Myocyte (in vitro differentiated cells): ENCODE results near the gene DLK1. TPM values are rescaled to one million over a fixed set of nuclear protein-coding genes. Genes with fewer than 3 reads are reported as not detected.

Experiments used
- DNase-seq: peaks from one replicate; pipeline ENCODE4 v3.0.0-alpha.2; 2012; ENCODE audit warnings: low read depth
- polyA plus RNA-seq: library from polyadenylated mRNA; unstranded; fragments of >200 nt; gene quantifications from one replicate; pipeline ENCODE4 v1.2.1, GENCODE V29; 2012; ENCODE audit warnings: missing spikeins
- total RNA-seq: library from RNA; depleted of rRNA; stranded (reverse); fragments of >200 nt; gene quantifications from 2 replicates; pipeline ENCODE4 v1.2.3, GENCODE V29; 2014

Gene DLK1
- total RNA-seq: not detected in 2 replicates
- polyA plus RNA-seq: not detected

DNA sequence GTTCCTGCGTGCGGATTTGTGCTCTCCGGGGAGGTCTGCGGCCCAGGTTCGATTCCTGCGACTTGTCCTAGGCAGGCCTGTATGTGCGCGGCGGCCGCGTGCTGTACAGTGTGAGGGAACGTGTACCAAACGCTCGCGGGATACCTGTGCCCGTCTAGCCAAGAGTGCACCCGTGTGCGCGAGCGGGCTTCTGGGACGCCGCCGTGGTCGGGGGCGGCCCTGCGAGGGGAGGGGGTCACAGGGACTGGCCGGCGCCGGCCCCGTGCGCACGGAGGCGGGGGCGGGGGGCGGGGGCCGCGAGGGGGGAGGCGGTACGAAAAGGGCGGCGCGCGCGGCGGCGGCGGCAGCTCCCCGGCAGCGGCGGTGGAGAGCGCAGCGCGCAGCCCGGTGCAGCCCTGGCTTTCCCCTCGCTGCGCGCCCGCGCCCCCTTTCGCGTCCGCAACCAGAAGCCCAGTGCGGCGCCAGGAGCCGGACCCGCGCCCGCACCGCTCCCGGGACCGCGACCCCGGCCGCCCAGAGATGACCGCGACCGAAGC lies at the start of gene DLK1:
Gene DLK1 (plus strand): TSS at position 343 of the 536 bp plus-strand sequence. CDS start 177 bp downstream, at position 520.
- DNase-seq: no peak

DNA sequence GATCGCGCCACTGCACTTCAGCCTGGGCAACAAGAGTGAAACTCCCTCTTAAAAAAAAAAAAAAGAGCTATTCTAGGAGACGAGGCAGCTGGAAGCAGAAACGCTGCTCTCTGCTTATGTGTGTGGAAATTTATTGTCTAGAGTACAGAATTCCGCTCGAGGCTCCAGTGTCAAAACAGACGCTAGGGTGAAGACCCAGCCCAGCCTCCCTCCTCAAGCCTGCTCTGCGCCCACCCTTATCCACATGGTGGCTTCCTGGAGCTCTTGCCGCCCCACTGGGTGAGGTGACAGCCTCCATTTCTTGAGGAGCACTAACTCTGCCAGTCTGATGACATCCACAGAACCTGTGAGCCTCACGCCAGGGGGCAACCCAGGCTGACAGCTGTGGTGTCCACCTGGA lies 49.5 kb upstream of the DLK1 start:
- DNase-seq: no peak

DNA sequence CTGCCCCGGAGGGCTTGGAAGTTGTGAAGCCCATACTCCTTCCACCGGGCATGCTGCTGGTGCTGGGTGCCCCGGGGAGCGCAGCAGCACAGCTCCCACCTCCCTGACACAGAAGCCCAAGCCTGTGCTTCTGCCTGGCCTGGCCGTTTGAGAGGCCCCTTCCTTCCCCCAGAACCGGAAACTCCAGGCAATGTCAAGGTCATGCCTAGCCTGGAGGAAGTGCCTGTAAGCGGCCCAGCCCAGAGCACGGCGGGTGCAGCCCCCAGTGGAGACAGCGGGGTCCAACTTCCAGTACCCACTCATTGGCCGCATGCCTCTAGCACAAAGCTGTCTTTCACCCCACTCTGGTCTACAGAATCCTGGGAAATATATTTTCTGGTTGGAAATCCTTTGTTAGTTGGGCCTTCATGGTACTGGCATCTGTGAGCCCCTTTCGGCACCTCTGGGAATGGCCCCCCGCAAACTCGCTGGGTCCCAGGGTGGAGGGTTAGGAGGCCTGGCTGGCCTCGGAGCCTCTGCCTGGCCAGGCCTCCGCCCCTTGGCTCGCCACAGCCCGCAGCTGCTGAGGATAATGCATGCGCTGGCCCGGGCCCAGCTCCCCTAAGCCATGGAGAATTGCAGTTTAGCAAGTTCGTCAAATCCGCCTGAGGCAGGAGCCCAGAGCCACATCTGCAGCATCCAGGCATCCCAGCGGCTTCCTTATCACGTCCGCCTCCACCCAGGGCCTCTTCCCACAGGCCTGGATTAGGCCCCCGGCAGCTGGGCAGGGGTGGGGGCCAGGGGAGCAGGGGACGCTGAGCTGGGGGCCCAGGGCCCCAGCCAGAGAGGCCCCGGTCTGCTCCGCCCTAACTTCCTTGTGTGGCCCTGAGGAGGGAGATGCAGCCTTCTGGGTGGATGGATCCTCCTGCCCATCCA lies 48.9 kb upstream of the DLK1 start:
- peak; percentile 59 for DNase-seq

DNA sequence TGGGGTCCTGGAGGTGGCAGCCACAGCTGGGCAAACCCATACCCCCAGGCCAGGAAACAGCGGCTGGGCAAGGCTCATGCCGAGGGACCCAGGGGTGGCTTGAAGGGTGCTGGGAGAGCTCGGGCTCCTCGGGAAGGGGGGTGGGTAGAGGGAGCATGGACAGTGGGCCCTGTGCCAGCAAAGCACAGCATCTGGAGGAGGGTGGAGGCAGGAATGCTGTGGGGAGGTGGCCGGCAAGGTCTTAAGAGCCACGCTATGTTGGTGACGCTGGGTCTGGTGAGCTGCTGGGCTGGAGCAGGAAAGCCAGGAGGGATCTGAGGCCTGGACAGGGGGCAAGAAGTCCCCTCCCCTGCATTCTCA lies 48.2 kb upstream of the DLK1 start:
- DNase-seq: no peak

DNA sequence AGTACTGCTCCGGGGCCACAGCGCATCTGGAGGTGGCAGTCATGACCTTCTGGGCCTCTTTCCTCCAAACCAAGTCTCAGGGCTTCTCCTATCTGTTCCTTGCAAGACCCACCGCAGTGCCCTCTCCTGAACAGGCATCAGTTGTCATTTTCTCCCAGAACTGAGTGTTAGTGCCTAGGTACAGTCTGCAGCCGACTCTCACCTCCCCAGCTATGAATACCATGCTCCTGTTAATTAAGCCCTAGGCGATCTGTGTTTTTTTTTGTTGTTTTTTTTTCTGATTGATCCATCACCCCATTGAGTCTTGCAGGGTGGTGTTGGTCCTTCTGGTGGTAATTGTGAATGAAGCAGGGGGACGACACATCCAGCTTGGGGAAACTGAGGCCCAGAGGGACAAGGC lies 47.5 kb upstream of the DLK1 start:
- no peak for DNase-seq

DNA sequence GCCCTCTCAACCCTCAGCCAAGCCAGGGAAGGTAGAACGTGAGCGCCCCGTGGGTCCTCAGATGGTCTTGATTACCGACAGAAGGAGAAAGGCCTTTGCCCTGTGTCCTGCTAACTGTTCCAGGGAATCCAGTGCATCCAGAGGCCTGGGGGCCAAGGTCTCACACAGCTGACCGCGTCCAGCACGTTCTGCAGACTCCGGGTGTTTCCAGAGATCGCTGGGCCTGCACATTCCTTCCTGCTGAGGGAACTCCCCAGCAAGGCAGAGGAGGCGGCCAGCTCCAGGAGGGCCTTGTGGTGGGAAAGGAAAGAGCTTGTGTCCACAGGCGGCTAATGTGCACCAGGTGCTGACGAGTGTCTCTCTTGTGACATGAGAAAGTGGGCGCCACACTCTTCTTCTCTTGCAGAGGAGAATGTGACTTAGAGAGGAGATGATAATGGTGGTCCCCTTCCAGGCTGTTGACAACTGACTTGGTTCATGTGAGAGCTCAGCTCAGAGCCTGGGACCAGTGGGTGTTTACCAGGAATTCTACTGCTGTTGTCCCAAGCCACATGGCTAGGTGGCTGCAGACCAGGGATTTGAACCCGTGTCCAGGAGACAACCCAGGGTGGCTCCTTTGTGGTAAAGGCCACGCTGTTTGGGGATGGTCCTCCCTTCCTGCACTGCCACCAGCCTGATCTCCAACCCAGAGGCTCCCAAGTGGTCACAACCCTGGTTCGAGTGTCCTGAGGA lies 46.8 kb upstream of the DLK1 start:
- peak; percentile 37 for DNase-seq

DNA sequence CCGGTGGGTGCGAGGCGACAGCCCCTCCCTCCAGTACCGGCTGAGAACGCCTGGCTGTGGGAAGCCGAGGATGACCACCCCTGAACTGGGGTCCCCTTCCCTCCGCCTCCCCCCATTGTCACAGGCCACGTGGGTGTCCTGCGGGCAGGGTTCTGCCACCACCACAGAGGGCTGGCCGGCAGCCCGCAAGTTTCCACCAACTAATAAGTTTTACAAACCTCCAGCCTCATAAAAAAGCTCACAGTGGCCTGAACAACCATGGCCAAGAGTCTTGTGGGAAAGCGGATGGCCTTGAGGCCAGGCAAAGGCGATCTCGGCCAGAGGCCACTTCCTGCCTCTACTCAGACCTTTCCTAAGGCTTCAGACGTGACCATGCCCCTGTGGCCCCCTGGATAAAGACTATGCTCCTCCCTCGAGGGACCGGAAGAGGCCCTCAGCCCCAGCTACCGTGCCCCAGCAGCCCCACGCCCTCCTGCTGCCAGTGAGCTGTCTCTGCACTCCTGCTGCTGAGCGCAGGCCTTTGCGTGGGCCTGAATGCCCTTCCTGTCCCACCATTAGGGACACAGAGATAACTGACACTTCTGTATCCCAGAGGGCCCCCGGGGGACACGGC lies 46.1 kb upstream of the DLK1 start:
- no peak for DNase-seq

DNA sequence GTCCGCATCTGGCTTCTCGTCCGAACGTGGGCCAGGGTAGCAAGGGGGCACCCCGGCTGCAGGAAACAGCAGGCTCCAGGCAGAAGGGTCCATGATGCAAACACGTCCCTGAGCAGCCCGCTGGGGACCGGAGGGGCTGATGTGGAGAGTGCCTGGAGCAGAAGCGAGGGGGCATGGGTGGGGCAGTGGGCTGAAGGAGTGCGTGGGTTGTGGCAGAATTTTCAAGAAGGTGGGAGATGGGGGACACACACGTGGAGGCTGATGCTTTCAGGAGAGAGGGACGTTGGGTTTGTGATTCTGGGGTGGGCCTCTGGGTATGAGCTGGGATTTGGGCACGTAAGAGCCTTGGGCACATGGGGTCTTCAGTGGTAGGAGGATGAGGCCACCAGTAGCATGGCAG lies 45.6 kb upstream of the DLK1 start:
- DNase-seq: no peak

DNA sequence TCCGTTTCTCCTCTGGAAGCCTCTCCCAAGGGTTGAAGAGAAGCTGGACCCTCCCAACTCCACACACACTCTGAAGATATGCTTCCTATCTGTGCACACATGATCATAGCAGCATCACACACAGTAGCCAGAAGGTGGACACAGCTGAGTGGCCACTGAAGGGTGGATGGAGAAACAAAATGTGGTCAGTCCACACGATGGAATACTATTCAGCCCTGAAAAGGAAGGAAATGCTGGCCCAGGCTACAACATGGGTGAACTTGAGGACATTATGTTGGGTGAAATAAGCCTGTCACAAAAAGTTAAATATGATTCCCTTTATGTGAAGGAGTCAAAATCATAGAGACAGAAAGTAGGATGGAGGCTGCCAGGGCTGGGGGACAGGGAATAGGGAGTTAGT lies 43.9 kb upstream of the DLK1 start:
- no peak for DNase-seq

DNA sequence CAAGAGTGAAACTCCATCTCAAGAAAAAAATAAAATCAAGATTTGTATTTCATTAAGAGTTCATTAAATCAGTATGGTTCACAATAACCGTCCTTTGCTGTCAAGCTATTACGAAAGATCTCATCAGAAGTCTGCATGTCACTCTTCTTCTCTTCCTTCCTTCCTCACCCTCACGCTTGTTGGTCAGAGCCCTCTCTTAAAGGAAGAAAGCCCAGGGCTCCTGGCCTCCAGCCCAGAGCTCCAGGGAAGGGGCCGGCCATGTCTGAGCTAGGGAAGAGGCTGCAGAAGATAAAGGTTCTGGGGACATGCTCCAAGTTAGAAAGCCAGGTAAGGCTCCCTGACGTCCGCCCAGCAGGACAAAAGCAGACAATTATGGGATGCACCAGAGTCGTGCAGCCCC lies 43.1 kb upstream of the DLK1 start:
- no peak for DNase-seq

DNA sequence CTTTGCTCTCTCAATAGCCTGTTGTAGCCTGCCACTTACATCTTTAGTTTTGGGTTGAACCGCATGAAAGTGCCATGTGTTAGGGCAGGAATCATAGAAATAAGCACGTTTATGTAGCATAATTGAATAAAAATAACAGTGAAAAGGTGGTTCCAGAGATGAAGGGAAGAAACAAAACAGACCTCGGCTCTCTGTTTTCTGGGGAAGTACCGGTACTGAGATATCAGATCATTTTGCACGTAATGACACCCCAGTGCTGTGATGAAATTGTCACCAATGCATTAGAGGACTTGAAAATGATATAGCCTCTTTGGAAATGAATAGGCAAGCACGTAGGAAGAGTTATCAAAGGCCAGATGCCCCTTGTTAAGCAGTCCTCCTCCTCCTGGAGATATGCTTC lies 42.5 kb upstream of the DLK1 start:
- no peak for DNase-seq

DNA sequence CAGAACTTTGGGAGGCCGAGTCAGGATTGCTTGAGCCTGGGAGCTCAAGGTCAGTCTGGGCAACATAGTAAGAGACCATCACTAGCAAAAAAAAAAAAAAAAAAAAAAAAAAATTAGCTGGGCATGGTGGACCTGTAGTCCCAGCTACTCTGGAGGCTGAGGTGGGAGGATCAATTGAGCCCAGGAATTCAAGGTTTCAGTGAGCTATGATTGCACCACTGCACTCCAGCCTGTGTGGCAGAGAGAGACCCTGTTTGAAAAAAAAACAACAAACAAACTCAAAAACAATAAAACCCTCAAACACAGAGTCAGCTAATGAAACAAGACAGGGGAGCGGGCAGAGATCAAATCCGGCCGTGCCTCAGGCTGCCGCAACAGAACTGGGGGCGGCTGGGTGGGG lies 41.7 kb upstream of the DLK1 start:
- no peak for DNase-seq

DNA sequence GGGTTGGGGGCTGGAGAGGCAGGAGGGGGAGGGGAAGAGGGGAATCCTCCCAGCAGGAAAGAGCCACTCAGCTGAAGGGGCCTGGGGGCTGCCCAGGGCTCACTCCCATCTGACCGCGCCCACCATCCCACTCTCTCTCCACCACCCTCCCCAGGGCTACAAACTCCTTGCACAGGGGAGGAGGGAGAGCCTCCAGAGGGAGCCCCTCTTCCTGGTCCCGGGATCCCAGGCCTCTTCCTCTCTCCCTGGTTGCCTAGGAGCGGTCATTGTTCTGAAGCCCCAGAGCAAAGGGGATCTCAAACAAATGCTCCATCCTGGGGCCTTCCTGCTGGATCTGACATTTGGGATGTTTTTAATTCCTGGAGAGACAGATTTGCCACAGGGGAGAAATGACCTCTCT lies 39.8 kb upstream of the DLK1 start:
- DNase-seq: no peak

DNA sequence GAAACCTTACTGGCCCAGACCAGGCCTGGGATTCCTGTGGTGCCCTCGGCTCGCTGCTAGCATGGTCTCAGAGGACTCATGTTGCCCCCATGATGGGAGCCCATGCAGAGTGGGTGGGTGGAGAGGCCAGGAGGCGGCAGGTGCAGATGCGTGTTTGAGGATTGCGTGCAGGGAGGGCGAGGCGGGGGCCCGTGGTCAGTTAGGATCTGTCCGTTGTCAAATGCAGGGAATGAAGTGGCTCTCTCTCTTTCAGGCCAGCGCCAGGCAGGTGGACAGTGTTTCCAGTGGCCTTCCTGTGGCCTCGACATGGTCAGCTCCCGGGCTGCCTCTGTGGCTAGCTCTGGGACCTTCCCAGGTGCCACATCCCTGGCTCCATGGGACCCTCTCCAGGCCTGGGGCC lies 39.3 kb upstream of the DLK1 start:
- no peak for DNase-seq

DNA sequence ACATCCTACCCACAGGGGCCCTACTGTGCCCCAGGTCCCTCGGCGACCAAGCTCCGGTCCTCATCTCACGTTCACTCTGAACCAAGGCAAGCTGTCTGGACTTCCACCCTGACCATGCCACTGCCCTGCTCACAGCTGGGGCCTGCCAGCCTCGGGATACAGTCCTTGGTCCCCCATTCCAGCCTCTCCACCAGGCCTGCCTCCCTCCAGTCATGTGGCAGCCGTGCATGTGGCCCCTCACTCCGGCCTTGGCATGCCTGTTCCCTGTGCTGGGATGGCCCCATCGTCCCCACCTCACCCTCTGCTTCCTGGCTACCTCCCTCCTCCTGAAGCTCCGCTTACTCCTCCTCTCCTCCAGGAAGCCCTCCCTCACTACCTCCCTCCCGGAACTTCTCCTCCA lies 38.6 kb upstream of the DLK1 start:
- DNase-seq: no peak

DNA sequence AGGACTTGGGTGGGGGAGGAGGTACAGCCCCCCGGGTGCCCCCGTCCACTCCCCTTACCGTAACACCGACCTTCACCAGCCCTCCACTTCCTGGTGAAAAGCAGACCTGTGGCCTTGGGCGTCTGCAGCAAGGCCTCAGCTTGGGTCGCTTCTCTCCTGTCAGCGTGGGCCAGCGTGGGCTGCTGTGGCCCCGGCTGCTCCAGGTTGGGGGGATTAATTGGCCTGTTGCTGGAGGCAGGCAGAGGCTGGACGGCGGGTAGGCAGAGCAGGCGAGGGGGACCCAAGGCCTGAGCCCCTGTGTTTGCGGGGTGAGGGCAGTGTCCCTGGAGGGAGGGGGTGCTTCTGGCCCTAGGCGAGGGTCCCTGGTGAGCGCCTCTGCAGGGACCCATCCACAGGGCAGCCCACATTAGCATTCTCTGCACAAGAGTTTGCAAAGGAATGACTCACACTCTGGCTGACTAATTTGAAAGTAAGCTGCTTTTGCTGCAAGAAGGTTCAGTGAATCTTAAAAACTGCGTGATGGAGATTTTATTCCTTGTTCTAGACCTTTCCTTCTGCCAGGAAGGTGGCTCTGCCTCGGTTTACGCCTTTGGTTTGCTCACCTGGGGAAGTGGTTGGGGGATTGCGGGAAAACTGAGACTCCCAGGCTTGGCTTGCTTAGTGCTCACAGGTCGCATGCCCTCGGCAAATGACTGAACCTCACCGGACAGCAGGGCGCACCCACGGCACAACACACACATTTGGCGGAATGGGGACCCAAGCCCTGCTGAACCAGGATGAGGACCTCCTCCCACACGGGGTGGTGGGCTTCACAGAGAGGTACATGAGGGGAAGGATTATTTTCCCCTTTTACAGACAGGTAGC lies 37.9 kb upstream of the DLK1 start:
- peak; percentile 35 for DNase-seq

DNA sequence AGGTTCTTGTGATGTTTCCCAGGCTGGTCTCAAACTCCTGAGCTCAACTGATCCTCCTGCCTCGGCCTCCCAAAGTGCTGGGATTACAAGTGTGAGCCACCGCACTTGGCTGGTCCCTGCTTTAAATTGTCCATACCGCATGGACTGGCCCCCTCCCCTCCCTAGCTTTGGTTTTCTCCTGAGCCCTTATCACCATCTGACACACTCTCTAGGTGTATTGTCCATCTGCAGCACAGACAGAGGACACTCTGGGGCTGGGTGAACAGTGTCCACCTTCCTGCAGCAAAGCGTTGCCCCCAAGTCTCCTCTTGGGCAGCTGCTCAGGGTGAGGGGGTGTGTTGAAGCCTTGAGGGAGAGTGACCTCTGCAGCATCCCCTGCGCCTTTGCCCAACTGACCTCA lies 36.0 kb upstream of the DLK1 start:
- no peak for DNase-seq

DNA sequence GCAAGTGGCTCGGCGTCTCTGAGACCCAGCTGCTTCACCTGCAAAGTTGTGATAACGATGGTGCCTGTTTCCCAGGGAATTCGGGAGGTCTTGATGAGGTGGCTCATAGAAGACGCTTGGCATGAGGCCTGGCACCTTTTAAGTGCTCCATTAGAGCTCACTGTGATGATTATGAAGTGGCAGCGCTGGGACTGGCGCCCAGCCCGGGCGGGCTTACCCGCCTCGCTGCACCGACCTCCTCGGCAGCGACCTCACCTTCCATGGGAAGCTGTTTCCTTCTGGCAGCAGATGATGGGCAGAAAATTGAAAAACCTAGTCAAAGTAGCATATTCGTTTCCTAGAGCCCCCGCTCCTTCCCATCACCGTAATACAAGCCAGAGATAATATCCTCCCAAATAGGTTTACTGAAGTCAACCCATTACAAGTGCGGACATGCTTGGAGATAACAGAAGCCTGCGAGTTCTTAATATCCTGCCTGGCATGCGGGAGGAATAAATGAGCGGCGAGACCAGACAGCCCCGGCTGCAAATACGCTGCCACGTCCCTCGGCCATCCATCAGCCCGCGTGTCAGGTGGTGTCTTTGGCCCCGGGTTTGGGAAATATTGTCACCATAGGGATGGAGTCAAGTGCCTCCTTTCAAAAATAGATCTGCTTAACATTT lies 35.2 kb upstream of the DLK1 start:
- DNase-seq: no peak

DNA sequence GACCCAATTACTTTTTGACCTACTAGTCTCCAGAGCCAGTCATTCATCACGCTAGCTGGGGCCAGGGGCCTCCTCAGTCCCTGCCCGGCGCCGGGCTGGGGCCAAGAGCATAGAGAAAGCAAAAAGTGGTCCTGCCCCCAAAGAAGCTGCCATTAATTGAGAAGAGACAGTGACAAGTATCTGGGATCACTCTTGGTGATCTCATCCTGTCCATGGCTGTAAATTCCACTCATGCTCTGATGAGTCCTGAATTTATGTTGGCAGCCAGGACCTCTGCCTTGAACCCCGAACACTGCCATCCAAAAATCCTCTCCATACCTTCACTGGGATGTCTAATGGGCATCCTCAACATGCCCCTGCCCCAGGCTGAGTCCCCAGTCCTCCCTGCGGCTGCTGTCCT lies 34.4 kb upstream of the DLK1 start:
- no peak for DNase-seq

DNA sequence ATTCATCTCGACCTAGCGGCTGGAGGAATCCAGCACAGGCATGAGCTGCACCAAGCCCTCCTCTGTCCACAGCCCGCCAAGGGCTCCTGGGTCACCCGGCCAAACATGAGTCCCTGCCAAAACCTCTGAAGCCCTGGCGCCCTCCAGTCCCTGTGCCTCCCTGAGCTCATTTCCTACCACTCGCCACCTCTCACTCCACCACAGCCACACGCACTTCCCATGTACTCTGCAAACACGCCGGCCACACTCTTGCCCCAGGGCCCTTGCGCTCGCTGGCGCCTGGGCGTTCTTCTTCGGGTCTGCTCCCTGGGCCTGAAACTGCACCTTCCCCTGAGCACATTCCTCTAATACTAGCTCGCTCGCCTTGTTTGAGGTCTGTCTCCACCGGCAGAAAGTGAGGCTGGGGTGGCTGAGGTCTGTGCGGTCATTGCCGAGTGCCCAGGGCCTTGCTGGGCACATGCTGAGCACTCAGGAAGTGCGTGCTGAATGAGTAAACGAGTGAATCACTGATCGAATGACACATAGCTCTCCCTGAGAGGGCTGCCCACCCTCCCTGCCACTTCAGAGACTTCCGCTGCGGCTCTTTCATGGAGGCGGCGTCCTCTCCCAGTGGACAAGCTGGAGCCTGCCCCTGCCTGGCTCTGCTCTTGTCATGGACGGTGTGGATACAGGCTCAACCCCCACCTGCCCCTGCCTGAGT lies 33.7 kb upstream of the DLK1 start:
- DNase-seq: peak; percentile 85
